Activated CD4-positive, alpha-beta T cell treated with anti-CD3 and anti-CD28 coated beads for 48 hours (primary cell): ENCODE results near the gene NCOA3.
A peak's percentile ranks its signal among the peaks of the same experiment; 100 is the strongest.

Source experiments
- DNase-seq: peaks from one replicate; pipeline ENCODE4 v3.0.0-alpha.2; 2020

NCOA3 gene

DNA sequence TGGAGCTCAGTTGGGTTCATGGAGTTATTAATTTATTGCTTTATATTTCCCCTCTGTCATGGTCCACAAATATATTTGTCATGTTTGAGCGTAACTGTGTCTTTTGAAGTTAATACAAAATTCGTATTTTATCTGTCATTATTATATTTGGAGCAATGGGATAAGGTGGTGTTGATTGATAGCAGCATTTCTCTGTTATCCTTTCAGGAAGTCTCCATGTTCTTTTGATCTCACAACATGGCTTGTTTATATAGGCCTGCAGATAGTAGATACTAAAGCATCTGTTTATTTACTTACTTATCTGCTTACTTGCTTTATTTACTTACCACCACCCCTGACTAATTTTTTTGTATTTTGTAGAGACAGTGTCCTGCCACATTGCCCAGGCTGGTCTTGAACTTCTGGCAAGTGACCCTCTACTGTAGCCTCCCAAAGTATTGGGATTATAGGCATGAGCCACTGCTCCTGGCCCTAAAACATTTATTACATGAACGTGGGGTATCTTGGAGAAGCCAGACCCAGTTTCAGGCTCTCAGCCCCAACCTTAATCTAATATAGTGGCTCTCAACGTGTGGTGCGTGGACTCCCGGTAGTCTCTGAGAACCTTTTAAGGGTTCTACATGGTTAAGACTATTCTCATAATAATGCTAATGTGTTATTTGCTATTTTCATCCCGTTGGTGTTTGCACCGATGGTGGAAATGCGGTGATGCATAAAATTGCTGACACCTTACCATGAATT, 104.2 kb downstream of the NCOA3 start:
- no peak for DNase-seq

DNA sequence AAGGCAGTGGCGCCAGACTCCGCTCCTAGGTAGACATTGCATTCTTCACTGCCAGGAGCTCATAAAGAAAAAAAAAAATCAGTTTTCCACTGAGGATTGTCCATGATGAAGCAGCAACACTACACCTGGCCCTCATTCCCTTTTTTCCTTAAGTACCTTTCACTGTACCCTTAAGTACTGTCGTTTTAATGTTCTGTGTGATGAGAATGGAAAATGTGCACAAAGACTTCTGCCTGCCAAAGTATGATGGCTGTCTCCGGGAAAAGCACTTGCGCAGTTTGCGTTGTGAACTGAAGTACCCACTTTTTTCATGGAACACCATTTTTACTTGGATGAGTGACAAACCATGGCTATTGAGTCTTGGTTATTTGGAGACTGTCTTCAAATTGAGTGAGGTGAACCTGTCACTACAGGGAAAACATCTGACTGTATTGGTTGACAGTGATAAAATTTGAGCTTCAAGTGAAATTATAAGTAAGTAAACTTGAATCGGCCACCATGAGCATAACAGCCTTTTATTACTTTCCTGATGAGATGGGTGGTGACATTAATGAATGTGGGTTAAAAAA, 104.8 kb downstream of the NCOA3 start:
- DNase-seq = no peak

DNA sequence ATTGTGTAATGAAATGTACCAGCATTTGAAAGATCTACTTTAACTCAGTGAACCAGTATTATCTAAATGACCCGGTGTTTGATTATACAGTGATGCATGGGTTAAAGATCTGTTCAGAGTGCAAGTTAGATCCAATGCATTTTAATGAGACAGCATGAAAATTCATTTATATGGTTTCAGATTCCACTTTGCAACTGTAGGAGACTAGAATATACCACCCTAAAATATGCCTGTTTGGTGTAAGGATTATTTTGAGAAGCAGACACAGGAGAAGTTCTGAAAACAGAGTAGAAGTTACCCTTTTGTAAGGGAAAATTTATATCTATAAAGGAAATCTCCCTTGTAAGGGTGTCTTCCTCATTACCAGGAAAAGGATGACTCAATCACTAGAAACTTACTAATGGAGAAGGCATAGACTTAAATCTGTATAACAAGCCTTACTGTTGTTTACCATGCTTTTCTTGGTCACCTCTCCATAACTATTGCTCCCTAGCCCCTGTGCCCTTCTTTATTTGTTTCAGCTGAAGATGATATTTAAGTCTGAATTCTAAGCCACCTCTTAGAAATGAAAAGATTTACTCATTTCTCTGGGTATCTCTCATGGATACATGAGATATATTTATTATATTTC, 105.4 kb downstream of the NCOA3 start:
- DNase-seq = no peak

DNA sequence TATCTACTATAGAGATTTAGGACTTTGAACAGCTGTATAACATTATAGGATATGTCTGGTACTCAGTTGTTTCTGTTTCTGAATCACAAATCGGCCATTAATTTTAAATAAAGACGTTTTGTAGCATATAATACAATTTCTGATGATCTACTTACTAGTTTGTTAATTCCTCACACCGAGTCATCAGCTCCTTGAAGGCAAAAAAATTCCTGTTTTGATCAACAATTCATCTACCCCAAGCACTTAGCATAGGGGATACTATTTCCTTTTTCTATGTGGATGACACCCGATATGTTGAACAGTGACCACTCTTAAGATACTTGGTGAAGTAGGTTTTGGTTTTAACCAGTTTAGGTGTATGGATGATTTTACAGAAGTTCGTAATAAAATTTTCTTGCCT, 107.3 kb downstream of the NCOA3 start:
- no peak for DNase-seq

DNA sequence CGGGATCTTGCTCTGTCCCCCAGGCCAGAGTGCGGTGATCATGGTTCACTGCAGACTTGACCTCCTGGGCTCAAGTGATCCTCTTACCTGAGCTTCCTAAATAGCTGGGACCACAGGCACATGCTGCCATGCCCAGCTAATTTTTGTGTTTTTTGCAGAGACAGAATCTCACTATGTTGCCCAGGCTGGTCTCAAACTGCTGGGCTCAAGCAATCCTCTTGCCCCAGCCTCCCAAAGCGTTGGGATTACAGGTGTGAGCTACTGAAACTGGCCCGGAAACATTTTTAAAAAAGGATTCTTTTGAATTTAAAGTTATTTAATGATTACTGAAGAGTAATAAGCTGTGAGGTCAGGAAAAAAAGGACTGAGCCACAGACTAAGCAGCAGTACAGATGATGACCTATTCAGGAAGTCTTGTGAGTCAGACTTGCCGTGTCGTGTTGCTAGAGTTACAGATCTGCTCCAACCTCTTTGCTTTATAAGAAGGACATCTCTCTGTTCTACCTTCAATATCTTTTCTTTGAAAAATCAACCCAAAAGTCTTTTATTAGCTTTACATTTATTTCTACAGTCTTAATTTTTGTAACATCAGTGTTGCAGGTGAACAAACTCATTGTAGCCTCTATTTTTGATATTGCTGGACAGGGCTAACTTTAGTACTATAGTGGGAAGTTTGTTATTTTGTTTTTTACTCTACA, 108.7 kb downstream of the NCOA3 start:
- peak; percentile 83 for DNase-seq

DNA sequence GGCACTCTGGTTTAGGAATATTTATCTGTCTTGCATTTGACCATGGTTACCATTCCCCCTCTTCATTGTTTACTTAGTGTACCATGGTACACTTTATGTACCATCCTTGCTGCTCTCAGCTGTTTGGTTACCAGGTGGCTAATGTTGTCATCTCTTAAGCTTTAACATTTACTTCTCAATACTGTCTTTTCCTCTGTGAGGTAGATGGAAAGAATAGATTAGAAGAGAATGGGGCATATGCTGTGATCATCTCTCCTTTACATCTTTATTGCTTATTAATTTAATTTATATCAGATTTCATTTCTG, 109.2 kb downstream of the NCOA3 start:
- DNase-seq = no peak

DNA sequence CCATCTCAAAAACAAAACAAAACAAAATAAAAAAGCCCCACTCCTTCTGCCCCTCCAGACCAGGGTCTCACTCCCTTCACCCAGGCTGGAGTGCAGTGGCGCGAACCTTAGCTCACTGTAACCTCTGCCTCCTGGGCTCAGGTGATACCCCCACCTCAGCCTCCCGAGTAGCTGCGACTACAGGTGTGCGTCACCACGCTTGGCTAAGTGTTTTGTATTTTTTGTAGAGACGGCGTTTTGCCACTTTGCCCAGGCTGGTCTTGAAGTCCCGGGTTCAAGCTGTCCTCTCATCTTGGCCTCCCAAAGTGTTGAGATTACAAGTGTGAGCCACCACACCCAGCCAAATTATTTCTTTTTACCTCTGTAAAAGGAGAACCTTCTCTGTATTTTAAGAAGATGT, 110.1 kb downstream of the NCOA3 start:
- DNase-seq = no peak

DNA sequence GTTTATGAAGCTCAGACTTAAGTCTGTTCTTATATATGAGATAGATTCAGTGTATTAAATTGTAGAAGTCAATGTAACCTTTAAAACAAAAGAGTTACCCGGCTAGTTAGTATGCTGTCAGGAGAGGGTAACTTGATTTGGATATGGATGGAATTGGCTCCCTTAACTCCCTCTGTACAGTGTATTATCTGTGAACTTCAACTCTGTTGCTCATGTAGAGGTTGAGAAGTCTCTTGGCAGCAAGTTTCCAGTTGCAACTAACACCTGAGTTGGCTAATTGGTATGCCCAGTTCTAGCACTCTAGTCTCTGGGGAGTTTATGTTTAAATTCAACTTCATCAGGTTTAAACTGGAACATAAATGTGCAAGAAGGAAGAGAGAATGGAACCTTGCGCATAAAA, 111.0 kb downstream of the NCOA3 start:
- DNase-seq = no peak

DNA sequence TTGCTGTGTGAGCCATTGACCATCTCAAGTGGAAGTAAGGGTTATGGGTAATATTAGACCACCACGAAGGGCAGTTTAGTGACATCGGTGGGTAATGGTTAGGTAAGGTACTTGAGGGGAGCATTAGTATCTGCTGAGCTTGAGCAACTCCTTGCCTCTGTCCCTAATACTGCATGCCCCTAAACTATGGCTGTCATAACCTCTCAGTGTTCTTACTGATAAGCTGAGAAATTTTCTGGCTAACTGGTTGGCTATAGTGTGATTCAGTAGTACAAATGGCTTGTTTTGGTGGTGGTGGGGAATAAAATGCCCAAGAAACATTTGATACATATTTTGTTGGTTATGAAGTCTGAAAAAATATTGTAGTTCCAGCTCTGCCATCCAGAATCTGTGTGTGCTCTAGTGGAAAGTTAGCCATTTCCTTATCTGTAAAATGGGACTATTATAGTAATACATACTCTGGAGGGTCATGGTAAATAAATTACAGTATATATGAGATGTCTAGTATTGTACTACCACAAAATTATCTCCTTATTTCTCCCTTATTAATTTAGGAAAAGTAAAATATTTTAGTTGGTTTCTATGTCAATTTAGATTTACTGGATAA, 113.1 kb downstream of the NCOA3 start:
- no peak for DNase-seq

DNA sequence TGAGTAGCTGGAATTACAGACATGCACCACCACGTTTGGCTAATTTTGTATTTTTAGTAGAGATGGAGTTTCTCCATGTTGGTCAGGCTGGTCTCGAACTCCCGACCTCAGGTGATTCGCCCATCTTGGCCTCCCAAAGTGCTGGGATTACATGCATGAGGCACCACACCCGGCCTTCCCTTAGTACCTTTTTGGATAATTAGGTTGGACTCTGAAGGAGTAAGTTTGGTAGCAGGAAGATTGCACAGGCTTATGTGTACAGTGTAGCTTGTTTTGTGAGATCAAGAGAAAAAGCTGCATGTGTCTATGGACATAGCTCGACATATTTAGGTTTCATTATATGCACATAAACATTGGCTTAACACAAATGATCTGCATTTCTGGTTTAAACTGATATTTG, 116.8 kb downstream of the NCOA3 start:
- DNase-seq = no peak

DNA sequence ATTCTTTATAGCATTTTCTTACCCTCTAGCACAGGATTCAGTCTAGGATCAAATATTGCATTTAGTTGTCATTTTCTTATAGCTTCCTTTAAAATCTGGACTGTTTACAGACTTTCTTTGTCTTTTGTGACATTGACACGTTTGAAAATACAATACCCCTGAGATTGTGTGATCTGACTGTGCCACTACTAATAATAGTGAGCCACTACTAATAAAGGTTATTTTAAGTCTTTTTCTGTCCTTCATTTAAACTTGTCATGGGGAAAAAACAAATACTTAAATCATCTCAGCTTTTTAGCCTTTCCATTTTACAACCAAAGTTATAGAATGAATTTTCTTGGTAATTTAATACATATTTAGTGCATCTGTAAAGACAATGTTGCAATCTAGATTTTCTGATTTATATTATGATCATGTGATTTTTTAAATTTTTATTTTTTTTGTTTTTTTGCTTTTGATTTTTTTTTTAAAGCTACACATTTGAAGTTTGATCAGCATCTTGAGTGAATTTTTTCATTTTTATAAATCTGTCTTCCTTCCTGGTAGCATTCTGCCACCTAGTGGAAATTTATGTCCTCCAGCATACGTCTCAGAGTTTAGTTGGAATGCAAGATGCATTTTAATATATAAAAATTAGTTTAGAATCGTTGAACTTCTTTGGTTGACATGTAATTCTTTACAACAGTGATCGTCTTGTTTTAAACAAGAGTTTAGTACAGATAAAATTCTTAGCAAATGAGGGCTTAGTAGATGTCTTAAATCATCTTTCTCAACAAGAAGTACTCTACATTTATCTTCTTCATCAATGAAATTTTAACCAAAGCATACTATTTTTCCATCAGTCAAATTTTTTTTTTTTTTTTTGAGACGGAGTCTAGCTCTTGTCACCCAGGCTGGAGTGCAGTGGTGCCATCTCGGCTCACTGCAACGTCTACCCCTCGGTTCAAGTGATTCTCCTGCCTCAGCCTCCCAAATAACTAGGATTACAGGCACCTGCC, 119.4 kb downstream of the NCOA3 start:
- no peak for DNase-seq

DNA sequence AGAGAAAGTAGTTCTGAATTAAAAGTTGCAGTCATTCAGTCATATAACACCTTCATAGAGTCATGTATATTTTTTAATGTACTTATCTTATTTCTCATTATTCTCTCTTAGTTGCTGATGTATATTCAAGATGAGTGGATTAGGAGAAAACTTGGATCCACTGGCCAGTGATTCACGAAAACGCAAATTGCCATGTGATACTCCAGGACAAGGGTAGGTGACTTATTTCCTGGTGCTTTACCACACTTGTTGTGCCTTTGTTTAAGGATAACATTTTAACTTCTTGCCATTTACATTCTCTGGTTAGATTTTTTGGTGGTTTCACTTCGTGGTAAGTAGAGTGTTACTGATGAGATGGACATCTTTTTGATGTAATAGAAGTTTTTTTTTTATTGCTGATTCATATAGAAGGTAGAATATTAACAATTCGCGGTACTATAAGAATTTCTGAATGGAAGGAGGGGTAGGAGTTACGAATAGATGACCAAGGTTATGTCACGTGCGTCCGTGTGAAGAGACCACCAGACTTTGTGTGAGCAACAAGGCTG, 120.5 kb downstream of the NCOA3 start:
- no peak for DNase-seq

DNA sequence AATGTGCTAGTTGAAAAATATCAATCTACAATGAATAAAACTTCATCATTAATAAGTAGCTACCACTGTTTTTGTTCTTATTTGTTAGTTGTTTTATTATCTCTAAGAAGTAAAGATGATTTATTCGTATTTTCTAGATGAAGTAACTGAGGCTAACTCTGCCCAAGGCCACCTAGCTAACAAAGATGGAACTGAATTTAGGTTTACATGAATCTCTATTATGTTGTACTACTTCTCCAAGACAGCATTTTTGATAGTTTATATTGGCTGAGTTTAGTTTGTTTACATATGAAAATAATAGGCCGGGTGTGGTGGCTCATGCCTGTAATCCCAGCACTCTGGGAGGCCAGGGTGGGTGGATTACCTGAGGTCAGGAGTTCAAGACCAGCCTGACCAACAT, 121.5 kb downstream of the NCOA3 start:
- DNase-seq = no peak

DNA sequence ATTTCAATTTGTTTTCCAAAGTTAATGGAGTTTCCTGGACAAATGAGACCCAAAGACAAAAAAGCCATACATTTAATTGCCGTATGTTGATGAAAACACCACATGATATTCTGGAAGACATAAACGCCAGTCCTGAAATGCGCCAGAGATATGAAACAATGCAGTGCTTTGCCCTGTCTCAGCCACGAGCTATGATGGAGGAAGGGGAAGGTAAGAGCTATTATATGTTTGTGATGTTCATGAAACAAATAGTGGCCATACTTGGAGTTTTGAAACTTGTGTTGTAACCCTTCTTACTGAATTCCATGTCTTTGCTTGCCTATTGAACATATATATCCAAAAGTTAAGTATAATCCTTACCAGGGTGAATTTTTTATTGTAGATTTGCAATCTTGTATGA, 125.9 kb downstream of the NCOA3 start:
- no peak for DNase-seq

DNA sequence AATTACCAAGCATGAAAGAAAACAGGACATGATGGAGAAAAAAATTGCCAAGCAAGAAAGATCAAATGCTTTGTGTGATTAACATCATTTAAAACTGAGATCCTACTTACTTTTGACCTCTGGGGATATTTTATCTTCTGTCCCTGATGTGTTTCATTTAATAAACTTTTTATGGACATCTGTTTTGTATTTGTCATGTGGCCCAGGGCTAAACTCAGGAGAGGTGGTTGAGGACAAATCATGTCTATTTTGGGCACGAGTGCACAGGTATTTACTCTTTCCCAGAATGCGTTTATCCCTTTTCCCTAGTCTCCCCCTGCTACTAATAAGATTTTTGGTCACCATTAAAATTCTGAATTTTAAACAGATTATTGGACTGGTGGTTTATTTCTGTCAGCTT, 128.2 kb downstream of the NCOA3 start:
- no peak for DNase-seq

DNA sequence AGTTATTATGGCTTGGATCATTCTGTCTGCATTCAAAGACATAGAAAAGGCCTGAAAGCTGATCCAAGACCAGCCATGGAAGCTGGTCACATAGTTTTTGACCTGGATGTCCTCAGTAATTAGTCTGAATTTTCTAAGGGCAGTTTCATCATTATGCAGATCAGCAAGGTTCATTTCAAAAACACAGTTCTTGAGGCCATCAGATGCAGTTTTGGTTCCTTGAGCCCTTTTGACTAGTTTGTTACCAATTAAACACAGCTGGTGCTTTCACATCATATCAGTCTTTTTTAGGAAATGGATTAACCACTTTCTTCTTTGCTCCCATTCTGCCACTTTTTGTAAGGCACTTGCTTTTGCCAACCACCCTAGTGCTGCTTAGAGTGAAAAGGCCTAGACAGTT, 129.4 kb downstream of the NCOA3 start:
- DNase-seq = no peak

DNA sequence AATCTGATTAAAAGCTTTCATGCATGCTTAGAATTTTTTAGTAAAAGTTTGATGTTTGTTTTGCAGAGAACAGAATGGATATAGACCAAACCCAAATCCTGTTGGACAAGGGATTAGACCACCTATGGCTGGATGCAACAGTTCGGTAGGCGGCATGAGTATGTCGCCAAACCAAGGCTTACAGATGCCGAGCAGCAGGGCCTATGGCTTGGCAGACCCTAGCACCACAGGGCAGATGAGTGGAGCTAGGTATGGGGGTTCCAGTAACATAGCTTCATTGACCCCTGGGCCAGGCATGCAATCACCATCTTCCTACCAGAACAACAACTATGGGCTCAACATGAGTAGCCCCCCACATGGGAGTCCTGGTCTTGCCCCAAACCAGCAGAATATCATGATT, 133.6 kb downstream of the NCOA3 start:
- DNase-seq = no peak

DNA sequence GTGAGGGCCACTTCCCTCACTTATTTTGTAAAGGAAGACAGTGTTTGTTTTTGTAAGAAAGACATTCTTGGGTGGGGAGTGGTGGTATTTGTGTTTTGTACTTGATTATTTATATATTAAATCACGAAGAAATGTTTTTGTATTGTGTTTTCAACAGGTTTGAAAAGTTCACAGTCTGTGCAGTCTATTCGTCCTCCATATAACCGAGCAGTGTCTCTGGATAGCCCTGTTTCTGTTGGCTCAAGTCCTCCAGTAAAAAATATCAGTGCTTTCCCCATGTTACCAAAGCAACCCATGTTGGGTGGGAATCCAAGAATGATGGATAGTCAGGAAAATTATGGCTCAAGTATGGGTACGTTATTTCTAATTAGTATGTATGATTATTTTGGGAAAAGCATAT, 137.2 kb downstream of the NCOA3 start:
- DNase-seq = no peak

DNA sequence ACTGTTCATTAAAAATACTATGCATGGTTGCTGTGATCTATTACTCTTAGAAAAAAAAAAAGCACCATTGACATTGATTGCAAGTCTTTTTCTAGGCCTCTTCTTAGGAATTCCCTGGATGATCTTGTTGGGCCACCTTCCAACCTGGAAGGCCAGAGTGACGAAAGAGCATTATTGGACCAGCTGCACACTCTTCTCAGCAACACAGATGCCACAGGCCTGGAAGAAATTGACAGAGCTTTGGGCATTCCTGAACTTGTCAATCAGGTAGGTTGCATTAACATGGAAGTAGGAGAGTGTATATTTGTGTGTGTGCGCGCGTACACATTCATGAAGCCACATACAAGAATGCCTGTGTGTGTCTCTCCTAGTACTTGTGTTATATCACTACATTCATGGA, 140.4 kb downstream of the NCOA3 start:
- DNase-seq = no peak

DNA sequence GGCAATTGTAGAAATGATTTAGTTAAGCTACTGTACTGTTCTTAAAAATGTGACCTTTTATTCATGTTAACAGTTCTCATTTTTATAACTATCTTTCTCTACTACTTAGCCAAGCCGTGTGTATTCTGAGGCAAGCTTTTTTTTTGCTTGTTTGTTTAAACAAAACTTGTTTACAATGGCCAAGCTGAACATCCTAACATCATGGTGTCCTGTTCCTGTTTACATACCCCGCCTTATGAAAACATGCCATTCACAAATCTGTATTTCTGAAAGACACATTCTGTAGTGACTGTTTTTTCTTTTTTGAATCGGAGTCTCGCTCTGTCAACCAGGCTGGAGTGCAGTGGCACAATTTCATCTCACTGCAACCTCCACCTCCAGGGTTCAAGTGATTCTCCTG, 140.9 kb downstream of the NCOA3 start:
- DNase-seq = no peak

DNA sequence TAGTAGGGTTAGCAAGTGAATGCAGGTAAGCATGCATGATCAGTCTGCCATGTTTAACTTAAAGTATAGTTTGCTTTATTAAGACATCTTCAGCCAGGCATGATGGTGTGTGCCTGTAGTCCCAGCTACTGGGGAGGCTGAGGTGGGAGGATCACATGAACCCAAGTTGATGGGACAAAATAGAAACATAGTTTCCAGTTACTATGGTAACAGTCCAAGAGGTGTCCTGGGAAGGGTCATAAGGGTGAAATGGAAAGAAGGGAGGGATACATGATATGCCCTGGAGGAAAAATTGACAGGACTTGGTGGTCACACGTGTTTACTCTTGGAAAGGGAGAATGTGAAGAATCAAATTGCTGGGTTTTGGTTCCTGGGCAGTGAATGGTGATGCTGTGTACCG, 143.9 kb downstream of the NCOA3 start:
- DNase-seq = no peak

DNA sequence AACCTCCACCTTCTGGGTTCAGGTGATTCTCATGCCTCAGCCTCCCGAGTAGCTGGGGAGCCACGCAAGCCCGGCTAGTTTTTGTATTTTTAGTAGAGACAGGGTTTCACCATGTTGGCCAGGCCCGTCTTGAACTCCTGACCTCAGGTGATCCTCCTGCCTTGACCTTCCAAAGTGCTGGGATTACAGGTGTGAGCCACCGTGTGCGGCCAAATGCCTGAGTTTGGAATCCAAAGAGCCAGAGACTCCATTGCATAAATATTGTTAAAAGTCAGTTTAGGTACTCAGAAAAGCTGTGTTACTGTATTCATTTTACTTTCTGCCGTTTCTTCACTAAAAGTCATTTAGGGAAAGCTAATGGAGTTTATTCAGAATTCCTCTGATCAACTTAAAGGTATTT, 146.3 kb downstream of the NCOA3 start:
- no peak for DNase-seq
